ENCODE results near the gene HSD3B7.

The HSD3B7 gene

DNA sequence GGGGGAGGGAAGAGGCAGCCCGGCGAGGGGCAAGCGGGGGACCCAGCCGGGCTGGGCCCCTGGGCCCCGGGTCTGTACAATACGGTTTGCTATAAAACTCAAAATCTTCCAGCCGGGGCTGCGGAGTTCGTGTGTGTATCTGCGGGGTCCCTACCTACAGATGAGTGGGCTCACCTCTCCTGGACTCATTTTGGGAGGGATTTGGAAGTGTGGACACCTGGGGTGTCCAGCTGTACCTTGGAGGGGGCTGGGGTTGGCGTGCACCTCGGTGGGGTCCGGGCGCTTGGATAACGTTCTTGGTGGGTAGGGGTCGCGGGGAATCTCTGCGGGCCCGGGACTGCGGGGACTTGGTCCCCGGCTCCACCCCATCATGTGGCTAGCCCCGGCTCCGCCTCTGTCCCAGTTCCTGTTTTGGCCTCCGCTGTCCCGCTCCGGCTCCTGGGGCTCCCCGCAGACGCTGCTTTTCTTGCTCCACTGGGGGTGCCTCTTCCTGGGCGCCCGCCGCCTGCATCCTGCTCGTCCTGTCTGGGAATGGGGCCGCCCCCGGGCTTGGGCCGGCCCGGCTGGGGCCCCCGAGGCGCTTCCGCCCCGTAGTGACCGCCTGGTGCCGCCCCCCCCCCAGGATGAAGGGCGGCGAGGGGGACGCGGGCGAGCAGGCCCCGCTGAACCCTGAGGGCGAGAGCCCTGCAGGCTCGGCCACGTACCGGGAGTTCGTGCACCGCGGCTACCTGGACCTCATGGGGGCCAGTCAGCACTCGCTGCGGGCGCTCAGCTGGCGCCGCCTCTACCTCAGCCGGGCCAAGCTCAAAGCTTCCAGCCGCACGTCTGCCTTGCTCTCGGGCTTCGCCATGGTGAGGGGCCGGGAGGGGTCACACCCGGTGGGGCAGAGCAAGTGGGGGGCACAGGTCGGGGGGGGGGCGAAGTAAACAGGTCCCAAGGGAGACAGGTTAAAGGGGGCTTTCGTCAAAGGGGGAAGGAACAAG, 36.0 kb upstream of the HSD3B7 start, which contains the start of gene ORAI3 (continued):
- no peak for TF ChIP-seq PRDM2 (tag by site-specific recombination; IDR thresholded peaks at IDR 0.05; ENCODE audit: borderline replicate concordance)
- TF ChIP-seq, protein P1, sequence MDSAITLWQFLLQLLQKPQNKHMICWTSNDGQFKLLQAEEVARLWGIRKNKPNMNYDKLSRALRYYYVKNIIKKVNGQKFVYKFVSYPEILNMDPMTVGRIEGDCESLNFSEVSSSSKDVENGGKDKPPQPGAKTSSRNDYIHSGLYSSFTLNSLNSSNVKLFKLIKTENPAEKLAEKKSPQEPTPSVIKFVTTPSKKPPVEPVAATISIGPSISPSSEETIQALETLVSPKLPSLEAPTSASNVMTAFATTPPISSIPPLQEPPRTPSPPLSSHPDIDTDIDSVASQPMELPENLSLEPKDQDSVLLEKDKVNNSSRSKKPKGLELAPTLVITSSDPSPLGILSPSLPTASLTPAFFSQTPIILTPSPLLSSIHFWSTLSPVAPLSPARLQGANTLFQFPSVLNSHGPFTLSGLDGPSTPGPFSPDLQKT (IDR thresholded peaks at IDR 0.05; ENCODE audit: borderline replicate concordance, low read depth, low read length) = no peak
- no peak for TF ChIP-seq ZNF202 (tag by site-specific recombination; IDR thresholded peaks at IDR 0.05; ENCODE audit: borderline replicate concordance)
- TF ChIP-seq ZNF544 (tag by site-specific recombination; IDR thresholded peaks at IDR 0.05) = no peak
- no peak for TF ChIP-seq ZNF112 (tag by site-specific recombination; IDR thresholded peaks at IDR 0.05)
- TF ChIP-seq ZNF747 (tag by site-specific recombination; IDR thresholded peaks at IDR 0.05) = no peak
- TF ChIP-seq, protein P2, sequence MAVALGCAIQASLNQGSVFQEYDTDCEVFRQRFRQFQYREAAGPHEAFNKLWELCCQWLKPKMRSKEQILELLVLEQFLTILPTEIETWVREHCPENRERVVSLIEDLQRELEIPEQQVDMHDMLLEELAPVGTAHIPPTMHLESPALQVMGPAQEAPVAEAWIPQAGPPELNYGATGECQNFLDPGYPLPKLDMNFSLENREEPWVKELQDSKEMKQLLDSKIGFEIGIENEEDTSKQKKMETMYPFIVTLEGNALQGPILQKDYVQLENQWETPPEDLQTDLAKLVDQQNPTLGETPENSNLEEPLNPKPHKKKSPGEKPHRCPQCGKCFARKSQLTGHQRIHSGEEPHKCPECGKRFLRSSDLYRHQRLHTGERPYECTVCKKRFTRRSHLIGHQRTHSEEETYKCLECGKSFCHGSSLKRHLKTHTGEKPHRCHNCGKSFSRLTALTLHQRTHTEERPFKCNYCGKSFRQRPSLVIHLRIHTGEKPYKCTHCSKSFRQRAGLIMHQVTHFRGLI (tag by site-specific recombination; IDR thresholded peaks at IDR 0.05) = no peak
- TF ChIP-seq, protein P3, sequence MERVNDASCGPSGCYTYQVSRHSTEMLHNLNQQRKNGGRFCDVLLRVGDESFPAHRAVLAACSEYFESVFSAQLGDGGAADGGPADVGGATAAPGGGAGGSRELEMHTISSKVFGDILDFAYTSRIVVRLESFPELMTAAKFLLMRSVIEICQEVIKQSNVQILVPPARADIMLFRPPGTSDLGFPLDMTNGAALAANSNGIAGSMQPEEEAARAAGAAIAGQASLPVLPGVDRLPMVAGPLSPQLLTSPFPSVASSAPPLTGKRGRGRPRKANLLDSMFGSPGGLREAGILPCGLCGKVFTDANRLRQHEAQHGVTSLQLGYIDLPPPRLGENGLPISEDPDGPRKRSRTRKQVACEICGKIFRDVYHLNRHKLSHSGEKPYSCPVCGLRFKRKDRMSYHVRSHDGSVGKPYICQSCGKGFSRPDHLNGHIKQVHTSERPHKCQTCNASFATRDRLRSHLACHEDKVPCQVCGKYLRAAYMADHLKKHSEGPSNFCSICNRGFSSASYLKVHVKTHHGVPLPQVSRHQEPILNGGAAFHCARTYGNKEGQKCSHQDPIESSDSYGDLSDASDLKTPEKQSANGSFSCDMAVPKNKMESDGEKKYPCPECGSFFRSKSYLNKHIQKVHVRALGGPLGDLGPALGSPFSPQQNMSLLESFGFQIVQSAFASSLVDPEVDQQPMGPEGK (tag by site-specific recombination; IDR thresholded peaks at IDR 0.05) = peak; percentile 68
- no peak for TF ChIP-seq ZNF785 (tag by site-specific recombination; IDR thresholded peaks at IDR 0.05)
- TF ChIP-seq TCF7L2 (IDR thresholded peaks at IDR 0.05; ENCODE audit: borderline replicate concordance, low read depth, low read length) = no peak
- no peak for TF ChIP-seq MYNN (tag by site-specific recombination; IDR thresholded peaks at IDR 0.05; ENCODE audit: borderline replicate concordance)
- TF ChIP-seq, protein P4, sequence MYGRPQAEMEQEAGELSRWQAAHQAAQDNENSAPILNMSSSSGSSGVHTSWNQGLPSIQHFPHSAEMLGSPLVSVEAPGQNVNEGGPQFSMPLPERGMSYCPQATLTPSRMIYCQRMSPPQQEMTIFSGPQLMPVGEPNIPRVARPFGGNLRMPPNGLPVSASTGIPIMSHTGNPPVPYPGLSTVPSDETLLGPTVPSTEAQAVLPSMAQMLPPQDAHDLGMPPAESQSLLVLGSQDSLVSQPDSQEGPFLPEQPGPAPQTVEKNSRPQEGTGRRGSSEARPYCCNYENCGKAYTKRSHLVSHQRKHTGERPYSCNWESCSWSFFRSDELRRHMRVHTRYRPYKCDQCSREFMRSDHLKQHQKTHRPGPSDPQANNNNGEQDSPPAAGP (tag by site-specific recombination; IDR thresholded peaks at IDR 0.05) = 0 out of 2 replicates have a peak, but pooled peaks have one; percentile 17
- no peak for TF ChIP-seq YY1 (tag by site-specific recombination; IDR thresholded peaks at IDR 0.05)
- TF ChIP-seq ZNF658 (tag by site-specific recombination; IDR thresholded peaks at IDR 0.05) = no peak
- peak; percentile 22; the same call in 1 of the 2 replicates for TF ChIP-seq SP7 (tag by site-specific recombination; IDR thresholded peaks at IDR 0.05)
- TF ChIP-seq ZNF561 (tag by site-specific recombination; IDR thresholded peaks at IDR 0.05; ENCODE audit: borderline replicate concordance) = peak; percentile 76; the same call in 1 of the 2 replicates
- TF ChIP-seq, protein P5, sequence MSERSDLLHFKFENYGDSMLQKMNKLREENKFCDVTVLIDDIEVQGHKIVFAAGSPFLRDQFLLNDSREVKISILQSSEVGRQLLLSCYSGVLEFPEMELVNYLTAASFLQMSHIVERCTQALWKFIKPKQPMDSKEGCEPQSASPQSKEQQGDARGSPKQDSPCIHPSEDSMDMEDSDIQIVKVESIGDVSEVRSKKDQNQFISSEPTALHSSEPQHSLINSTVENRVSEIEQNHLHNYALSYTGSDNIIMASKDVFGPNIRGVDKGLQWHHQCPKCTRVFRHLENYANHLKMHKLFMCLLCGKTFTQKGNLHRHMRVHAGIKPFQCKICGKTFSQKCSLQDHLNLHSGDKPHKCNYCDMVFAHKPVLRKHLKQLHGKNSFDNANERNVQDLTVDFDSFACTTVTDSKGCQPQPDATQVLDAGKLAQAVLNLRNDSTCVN (tag by site-specific recombination; optimal IDR thresholded peaks at IDR 0.05) = peak; percentile 81
- TF ChIP-seq ZBTB7A (tag by site-specific recombination; IDR thresholded peaks at IDR 0.05; ENCODE audit: low read depth) = no peak; the same call in 1 of the 2 replicates
- TF ChIP-seq ZNF792 (tag by site-specific recombination; IDR thresholded peaks at IDR 0.05) = no peak
- no peak for TF ChIP-seq ZNF121 (tag by site-specific recombination; IDR thresholded peaks at IDR 0.05)
- no peak for TF ChIP-seq ZNF157 (tag by site-specific recombination; IDR thresholded peaks at IDR 0.05)
- 0 out of 2 replicates have a peak, but pooled peaks have one; percentile 29 for TF ChIP-seq ZNF501 (tag by site-specific recombination; IDR thresholded peaks at IDR 0.05)
- no peak for TF ChIP-seq ZNF670 (tag by site-specific recombination; IDR thresholded peaks at IDR 0.05; ENCODE audit: low read depth)
- TF ChIP-seq, protein P6, sequence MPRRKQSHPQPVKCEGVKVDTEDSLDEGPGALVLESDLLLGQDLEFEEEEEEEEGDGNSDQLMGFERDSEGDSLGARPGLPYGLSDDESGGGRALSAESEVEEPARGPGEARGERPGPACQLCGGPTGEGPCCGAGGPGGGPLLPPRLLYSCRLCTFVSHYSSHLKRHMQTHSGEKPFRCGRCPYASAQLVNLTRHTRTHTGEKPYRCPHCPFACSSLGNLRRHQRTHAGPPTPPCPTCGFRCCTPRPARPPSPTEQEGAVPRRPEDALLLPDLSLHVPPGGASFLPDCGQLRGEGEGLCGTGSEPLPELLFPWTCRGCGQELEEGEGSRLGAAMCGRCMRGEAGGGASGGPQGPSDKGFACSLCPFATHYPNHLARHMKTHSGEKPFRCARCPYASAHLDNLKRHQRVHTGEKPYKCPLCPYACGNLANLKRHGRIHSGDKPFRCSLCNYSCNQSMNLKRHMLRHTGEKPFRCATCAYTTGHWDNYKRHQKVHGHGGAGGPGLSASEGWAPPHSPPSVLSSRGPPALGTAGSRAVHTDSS (tag by site-specific recombination; IDR thresholded peaks at IDR 0.05) = peak; percentile 69
